Measurements from ENCODE around the gene PKDREJ. TPM values are rescaled to one million over a fixed set of nuclear protein-coding genes. Genes with fewer than 3 reads are reported as not detected.

Gene PKDREJ
- total RNA-seq, 2 experiments from 2014 or later, result not detected

Other genes starting within 250 kb of the PKDREJ start
- 1 to 10 TPM; 6.2 to 8.9 TPM for gene PPARA, start 112.8 kb downstream of the PKDREJ start, total RNA-seq
- gene CDPF1, start 13.1 kb downstream of the PKDREJ start, total RNA-seq, result 1 to 10 TPM; 8.1 to 8.8 TPM
- 1 to 10 TPM; 5.2 to 5.8 TPM for gene TTC38, start 4.7 kb upstream of the PKDREJ start, total RNA-seq
- 10 to 100 TPM; 39.9 to 42.4 TPM for gene GTSE1, start 33.5 kb upstream of the PKDREJ start, total RNA-seq
- 10 to 100 TPM; 61.4 to 75.3 TPM for gene TRMU, start 72.4 kb upstream of the PKDREJ start, total RNA-seq

Data from activated CD4-positive, alpha-beta T cell treated with anti-CD3 and anti-CD28 coated beads for 36 hours (primary cell).